Measurements from ENCODE around the gene DDX20.
"Not testable (repeated sequence)": the region's sequence is repeated elsewhere in the genome, so short reads cannot be mapped to it uniquely, and the experiment has no call there.

The DDX20 gene

DNA sequence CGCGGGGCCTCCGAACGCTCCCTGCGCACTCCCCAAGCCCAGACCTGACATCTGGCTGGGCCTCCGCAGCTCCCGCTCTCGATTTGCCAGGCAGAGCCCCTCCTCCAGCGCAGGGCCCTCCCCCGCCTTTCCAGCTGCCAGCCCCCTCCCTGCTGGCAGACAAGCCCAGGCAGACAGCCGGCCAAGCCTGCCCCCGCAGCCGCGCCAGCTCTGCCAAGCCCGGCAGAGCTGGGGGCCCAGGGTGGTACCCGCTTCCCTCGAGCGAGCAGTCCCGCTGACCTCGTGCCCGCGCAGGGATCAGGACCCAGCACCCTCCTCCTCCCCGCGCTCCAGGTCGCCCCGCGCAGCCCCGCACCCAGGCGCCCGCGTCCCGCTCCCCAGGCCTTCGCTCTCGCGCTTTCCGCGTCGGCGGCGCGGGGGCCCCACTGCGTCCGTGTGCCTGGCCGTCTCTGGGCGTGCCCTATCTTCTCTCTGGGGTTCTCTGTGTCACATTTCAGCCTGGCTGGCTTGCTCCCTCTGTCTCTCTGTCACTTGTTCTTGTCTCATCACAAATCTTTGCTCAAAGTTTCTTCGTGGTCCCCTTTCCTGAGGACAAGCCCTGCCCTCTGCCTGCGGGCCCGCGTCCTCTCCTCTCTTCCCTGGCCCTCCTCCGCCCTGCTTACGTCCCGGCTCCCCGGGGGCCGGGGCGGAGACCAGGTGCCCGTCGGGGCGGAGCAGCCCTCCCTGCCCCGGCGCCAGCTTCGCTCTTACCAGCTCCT lies 17.1 kb upstream of the DDX20 start:
- Mint-ChIP-seq H3K4me3 (peak overlapping the region; percentile 91), H3K27me3 (peaks cover 12% of the 10 kb centered on the region), H3K36me3 (no peaks in the 10 kb centered on the region), H3K4me1 (ENCODE audit: low read depth) (peaks cover 16% of the 10 kb centered on the region), H3K27ac (no peak overlapping the region), H3K9me3 (ENCODE audit: low read depth) (no peaks in the 10 kb centered on the region)

DNA sequence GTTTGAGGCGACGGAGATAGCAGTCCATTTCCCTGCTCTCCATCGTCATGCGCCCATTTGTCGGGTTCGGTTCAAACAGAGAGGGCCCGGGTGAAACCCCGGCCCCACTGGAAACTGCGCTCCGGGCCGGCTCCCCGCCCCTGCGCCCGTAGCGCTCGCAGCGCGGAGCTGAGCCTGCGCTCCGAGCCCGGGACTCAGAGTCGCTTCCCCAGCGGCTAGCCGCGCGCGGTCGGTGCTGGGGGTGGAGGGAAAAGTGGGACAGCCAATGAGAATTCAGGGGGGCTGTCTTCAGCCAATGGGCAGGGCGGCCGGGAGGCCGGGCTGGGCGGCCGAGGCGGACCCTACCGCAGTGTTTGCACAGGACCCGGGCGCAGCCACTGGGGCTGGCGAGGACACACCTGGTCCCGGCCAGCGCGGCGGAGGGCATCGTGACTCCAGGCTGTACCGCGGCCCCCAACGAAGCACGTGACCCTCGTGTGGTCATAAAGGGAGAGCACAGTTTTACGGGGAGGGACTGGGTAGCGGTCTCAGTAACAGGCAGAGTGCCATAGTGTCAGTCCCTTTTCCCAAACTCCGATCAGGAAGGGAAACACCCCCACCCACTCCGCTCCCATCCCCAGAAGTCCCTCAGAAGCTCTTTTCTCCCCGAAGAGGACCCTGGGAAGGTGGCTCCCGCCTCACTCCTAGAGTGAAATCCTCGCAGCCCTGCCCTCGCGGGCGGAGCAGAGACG lies 16.3 kb upstream of the DDX20 start, which contains the start of gene INKA2:
TSS of gene INKA2 (minus strand) at position 202 of the 731 bp plus-strand sequence. CDS start at position 49, 153 bp downstream.
- Mint-ChIP-seq H3K27ac (no peak within 1 kb of the TSS), H3K9me3 (ENCODE audit: low read depth) (no peaks in the 10 kb centered on the region), H3K4me1 (ENCODE audit: low read depth) (peaks cover 16% of the 10 kb centered on the region), H3K36me3 (no peaks in the 10 kb centered on the region), H3K4me3 (peak within 1 kb of the TSS; percentile 91), H3K27me3 (peaks cover 12% of the 10 kb centered on the region)

DNA sequence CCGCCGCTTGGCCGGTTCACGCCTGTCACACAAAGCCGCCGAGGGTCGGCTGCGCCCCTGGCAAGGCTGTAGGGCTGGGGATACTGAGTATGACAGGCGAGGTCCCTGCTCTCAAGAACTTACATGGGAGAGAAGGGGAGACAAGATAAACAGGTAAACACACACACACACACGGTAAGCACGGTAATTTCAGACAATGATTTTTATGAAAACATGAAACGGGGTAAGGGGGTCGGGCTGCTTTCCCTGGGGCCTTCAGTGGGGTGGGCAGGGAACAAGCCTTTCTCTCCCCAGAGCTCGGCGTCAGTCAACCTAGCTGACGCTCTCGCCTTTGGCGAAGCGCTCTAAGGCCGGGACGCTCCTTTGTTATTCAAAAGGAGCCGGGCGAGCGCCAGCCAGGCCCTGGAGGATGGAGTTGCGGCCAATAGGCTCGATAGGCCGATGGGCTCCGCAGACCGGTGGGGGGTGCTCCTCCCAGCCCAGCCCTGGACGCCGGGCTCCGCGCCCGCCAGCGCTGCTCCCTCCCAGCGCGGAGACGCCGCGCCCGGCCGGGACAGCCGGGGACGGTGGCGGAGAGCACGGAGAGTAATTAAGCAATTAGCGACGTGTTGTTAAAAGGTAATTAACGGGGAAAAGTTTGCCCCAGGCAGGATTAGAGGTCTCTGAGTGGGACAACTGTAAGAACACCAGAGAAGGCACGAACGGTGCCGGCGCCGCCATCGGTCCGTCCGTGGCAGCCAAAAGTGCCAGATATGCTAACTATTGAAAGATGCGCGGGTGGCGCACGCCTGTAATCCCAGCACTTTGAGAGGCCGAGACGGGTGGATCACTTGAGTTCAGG lies 15.6 kb upstream of the DDX20 start:
- H3K9me3 Mint-ChIP-seq (ENCODE audit: low read depth): no peaks in the 10 kb centered on the region
- H3K4me3 Mint-ChIP-seq: peak overlapping the region; percentile 91
- peaks cover 12% of the 10 kb centered on the region for H3K27me3 Mint-ChIP-seq
- no peaks in the 10 kb centered on the region for H3K36me3 Mint-ChIP-seq
- H3K4me1 Mint-ChIP-seq (ENCODE audit: low read depth): peaks cover 16% of the 10 kb centered on the region
- no peak overlapping the region for H3K27ac Mint-ChIP-seq

DNA sequence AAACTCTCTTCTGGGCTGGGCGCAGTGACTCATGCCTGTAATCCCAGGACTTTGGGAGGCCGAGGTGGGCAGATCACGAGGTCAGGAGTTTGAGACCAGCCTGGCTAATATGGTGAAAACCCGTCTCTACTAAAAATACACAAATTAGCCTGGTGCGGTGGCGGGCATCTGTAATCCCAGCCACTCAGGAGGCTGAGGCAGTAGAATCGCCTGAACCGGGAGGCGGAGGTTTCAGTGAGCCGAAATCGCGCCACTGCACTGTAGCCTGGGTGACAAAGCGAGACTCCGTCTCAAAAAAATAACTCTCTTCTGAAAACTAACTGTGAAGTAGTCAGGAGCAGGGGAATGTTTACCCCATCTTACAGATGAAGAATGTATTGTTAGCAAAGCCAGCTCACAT lies 13.4 kb upstream of the DDX20 start:
- H3K36me3 Mint-ChIP-seq; H3K4me3 Mint-ChIP-seq; H3K9me3 Mint-ChIP-seq (ENCODE audit: low read depth); H3K27ac Mint-ChIP-seq: not testable (repeated sequence)
- Mint-ChIP-seq H3K27me3 (peaks cover 12% of the 10 kb centered on the region), H3K4me1 (ENCODE audit: low read depth) (peaks cover 16% of the 10 kb centered on the region)

DNA sequence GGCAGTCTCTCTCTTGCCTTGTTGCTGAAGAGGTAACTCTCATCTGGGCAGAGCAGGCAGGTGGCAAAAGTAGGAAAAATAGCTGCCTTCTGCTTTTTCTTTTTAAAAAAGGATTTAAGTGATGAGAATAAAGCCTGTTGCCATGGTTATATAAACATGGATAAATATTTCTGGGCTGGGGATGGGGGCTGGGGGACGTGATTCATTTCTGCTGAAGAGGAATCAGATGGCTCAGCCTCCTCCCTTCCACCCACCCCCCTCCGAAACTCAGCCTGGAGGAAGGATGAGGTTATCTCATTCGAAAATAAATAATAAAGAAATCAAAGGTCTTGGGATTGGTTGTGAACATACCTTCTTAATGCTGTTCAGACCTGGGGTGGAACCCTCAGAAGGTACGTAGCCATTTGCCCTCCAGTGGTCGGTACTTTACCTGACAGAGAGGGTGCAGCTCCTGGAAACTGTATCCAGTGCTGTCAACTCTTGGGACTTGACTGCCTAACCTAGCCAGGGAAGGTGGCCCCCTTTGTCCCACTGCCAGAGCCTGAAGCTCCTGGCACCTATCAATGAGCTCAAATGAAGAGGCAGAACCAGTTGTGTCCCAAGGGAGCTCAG lies 12.7 kb upstream of the DDX20 start:
- H3K27ac Mint-ChIP-seq: no peak overlapping the region
- no peak overlapping the region for H3K4me3 Mint-ChIP-seq
- H3K4me1 Mint-ChIP-seq (ENCODE audit: low read depth): peaks cover 8% of the 10 kb centered on the region
- no peaks in the 10 kb centered on the region for H3K36me3 Mint-ChIP-seq
- no peaks in the 10 kb centered on the region for H3K9me3 Mint-ChIP-seq (ENCODE audit: low read depth)
- peaks cover 6% of the 10 kb centered on the region for H3K27me3 Mint-ChIP-seq

DNA sequence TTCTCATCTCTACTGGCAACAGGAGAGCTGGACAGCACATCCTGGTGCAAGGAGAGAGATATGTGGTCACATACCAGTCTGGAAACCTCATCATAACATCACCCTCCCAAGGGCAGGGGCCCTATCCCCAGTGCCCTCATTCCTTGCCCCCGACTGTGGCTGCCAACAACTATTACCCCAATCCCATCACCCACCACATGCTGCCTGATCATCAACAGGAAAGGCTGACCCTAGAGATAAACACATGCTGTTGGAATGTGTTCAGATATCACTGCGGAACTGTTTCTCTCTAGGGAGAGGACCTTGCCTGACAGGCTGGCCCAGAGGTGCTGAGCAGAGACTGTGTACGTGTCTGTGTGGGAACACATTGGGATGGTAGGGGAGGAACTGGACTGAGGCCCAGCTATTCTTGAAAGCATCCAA lies 12.0 kb upstream of the DDX20 start:
- Mint-ChIP-seq H3K27me3 (peaks cover 6% of the 10 kb centered on the region), H3K4me3 (no peak overlapping the region), H3K4me1 (ENCODE audit: low read depth) (peaks cover 6% of the 10 kb centered on the region), H3K9me3 (ENCODE audit: low read depth) (no peaks in the 10 kb centered on the region), H3K36me3 (no peaks in the 10 kb centered on the region), H3K27ac (no peak overlapping the region)

DNA sequence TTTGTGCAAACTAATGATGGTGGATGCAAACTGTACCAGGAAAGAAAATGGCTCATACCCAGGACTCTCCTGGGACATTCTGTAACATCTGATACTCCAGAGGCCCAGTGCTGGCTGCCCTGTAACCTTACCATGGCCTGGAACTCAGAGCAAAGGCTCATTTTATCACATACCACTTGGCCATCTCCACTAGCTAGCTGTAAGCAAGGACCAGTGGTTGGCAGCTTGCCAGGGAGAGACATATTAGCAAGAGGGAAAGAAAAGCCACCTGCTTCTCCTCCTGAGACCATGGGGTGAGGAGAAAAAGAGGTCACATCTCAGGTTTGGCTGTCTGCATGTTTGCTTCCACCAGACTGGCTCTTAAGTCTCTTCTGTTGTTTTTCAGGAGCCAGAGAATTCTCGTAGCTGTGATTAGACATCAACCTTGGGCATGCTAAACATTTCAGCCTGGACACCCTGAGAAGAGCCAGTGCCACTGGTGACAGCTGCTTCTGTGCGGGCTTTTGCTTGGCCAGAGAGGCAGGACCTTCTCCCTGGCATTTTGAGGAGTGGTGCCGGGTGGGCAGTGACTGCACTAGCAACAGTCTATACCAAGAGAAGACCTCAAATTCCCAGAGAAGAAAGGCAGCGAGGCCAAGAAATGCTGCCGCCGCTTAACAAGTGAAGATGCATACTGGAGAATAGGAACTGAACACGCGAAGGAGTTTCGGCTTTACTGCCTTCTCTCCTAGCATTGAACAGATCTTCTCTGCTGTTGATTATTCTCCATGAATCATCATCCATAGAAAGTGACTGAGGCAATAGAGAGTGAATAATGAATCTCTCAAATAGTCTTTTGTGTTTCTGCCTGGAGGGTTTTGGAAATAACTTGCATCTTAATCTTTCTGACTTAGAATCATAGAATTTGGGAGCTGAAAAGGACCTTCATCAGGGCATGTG lies 9.8 kb upstream of the DDX20 start:
- H3K27me3 Mint-ChIP-seq: no peaks in the 10 kb centered on the region
- H3K9me3 Mint-ChIP-seq (ENCODE audit: low read depth): no peaks in the 10 kb centered on the region
- H3K36me3 Mint-ChIP-seq: no peaks in the 10 kb centered on the region
- H3K4me1 Mint-ChIP-seq (ENCODE audit: low read depth): no peaks in the 10 kb centered on the region
- H3K4me3 Mint-ChIP-seq: no peak overlapping the region
- no peak overlapping the region for H3K27ac Mint-ChIP-seq

DNA sequence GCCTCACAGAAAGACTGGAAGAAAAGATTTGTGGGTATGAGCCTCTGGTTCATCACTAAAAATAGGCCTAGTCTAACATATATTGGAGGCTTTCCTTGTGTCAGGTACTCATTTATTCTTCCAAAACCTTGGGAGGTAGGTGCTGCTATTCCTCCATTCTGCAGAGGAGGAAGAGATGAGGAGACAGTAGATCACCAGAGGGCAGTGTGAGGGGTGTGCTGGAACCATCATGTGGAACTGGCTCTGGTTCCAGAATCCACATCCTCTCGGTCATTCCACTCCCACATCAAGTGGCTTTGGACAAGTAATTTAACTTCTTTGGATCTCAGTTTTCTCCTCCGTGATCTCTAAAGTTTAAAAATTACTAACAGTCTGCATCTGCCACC lies 9.1 kb upstream of the DDX20 start:
- no peaks in the 10 kb centered on the region for H3K36me3 Mint-ChIP-seq
- no peaks in the 10 kb centered on the region for H3K4me1 Mint-ChIP-seq (ENCODE audit: low read depth)
- H3K27ac Mint-ChIP-seq: no peak overlapping the region
- no peaks in the 10 kb centered on the region for H3K27me3 Mint-ChIP-seq
- no peaks in the 10 kb centered on the region for H3K9me3 Mint-ChIP-seq (ENCODE audit: low read depth)
- H3K4me3 Mint-ChIP-seq: no peak overlapping the region

DNA sequence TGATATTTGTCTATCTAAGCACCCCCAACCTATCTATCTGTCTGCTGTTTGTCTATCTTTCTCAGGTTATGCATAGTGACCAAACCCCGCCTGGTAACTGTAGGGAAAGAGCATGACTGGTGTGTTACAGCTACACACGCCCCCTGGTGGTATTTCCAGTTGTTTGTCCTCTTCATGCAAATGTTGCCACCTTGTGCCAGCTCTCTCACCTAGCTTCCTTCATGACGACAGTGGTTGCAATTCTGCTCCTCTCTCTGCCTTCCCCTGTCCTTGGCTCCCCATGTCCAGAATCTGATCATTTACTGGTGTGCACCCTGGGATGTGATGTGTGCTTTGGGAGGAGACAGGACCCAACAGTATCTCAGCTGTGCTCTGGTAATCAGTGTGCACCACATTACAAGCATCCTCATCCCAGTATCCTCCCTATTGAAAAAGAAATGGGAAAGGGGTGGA lies 8.4 kb upstream of the DDX20 start:
- Mint-ChIP-seq H3K4me1 (ENCODE audit: low read depth) (no peaks in the 10 kb centered on the region), H3K36me3 (no peaks in the 10 kb centered on the region), H3K27ac (no peak overlapping the region), H3K9me3 (ENCODE audit: low read depth) (no peaks in the 10 kb centered on the region), H3K27me3 (no peaks in the 10 kb centered on the region), H3K4me3 (no peak overlapping the region)

DNA sequence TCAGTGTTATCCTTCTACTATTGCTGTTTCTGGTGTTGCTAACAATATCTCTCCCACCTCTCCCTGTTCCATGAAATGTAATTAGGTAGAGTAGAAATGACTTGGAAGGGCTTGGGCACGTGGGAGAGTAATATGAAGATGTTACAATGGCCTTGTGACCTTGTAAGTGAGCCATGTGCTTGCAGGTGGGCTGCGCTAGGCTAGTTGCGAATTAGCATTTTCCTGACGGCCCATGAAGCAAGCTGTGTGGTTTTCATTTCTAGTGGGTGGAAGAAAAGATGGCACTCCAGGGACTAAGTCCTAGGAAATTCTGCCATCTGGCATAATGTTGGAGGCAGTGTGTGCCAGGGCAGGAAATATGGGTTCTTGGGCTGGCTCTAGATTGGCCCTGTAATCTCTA lies 7.8 kb upstream of the DDX20 start:
- no peak overlapping the region for H3K27ac Mint-ChIP-seq

DNA sequence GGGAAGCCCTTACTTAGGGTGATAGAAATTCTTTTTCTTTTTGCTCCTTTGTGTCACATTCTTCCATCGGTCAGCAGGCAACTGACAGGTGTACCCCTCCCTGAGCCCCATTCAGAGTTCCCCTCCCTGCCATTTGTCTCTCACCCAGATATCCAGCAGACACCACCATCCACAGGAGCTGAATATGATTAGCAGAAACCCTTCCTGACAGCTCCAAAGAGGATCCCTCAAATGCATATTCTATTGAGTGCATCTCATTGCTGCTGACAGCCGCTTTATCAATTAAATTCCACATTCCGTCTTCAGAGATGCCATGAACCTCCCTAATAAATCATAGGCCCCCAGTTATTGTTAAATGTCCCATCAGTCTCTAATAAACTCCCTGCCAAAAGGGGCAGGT lies 6.1 kb upstream of the DDX20 start:
- Mint-ChIP-seq H3K9me3 (ENCODE audit: low read depth) (no peaks in the 10 kb centered on the region), H3K4me3 (no peak overlapping the region), H3K36me3 (no peaks in the 10 kb centered on the region), H3K27ac (no peak overlapping the region), H3K4me1 (ENCODE audit: low read depth) (peaks cover 5% of the 10 kb centered on the region), H3K27me3 (no peaks in the 10 kb centered on the region)

More for the DNA sequence above, 7.8 kb upstream of the DDX20 start:
- no peaks in the 10 kb centered on the region for H3K9me3 Mint-ChIP-seq (ENCODE audit: low read depth)
- no peaks in the 10 kb centered on the region for H3K27me3 Mint-ChIP-seq
- no peaks in the 10 kb centered on the region for H3K4me1 Mint-ChIP-seq (ENCODE audit: low read depth)
- no peak overlapping the region for H3K4me3 Mint-ChIP-seq
- no peaks in the 10 kb centered on the region for H3K36me3 Mint-ChIP-seq

DNA sequence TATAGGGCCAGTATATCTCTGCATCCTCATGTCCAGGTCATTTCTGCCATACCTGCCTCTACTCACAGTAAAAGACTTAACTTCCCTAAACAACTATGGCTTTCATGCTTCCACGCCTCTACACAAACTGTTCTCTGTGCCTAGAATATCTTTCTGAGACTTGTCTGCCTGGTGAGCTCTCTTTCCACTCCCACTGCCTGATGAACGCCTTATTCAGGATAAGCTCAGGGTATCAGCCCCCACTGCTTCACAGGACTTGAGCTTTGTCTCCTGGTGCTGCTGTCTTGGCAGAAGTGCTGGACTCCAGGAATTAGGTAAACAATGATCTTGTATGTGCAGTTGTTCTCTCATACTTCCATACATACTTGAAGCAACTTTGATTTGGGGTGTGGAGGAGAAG lies 4.8 kb upstream of the DDX20 start:
- Mint-ChIP-seq H3K4me1 (ENCODE audit: low read depth) (peaks cover 12% of the 10 kb centered on the region), H3K27me3 (no peaks in the 10 kb centered on the region), H3K36me3 (no peaks in the 10 kb centered on the region), H3K4me3 (no peak overlapping the region), H3K9me3 (ENCODE audit: low read depth) (no peaks in the 10 kb centered on the region), H3K27ac (no peak overlapping the region)

DNA sequence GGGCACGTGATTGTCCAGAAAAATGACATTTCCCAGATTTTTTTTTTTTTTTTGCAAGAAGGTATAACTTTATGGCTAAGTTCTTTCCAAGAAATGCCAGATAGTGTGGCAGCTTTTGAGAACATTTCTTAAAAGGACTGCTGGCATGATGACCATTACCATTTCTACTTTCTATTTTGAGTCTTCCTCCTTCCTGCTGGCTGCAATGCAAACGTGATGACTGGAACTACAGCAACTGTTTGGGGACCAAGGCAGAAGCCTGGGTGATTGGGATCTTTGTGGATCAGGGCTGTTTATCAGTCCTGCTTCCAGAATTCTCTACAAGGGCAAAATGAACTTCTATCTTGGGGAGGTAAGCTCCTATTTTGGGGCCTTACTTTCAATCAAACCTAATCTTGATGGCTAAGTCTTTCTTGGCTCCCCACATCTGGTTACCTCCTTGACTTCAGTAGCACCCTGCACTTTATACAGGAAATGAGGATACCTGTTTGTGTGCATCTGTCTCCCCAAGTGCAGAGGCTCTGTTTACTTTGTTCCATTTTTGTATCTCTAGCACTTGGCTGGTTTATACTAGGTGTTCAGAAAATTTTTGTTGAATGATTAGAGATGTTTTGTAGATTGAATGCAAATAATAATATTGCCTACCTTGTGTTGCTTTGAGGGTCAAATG lies 3.7 kb upstream of the DDX20 start:
- Mint-ChIP-seq H3K4me1 (ENCODE audit: low read depth) (peaks cover 19% of the 10 kb centered on the region), H3K27ac (no peak overlapping the region), H3K27me3 (no peaks in the 10 kb centered on the region), H3K4me3 (no peak overlapping the region), H3K36me3 (no peaks in the 10 kb centered on the region), H3K9me3 (ENCODE audit: low read depth) (no peaks in the 10 kb centered on the region)

Data from activated naive CD8-positive, alpha-beta T cell (primary cell).